Fibroblast of the aortic adventitia (primary cell): ENCODE data around the gene ATP9B. TPM values are rescaled to one million over a fixed set of nuclear protein-coding genes. Genes with fewer than 3 reads are reported as not detected.

Source experiments
- DNase-seq: peaks from one replicate; pipeline ENCODE4 v3.0.0-alpha.2; 2010; ENCODE audit warnings: low read depth
- H3K4me3 ChIP-seq: 2 replicates; pipeline ENCODE4 v1.5.1; 2011; ENCODE audit warnings: low read depth, mild to moderate bottlenecking, control low read depth, low read length, moderate library complexity
- CTCF ChIP-seq: IDR thresholded peaks from 2 replicates; pipeline ENCODE4 v1.5.1; 2011; ENCODE audit warnings: mild to moderate bottlenecking, low read length, control low read depth, inconsistent platforms; ENCODE audit not compliant: insufficient read depth
- total RNA-seq: library from RNA; depleted of rRNA; stranded (reverse); fragments of >200 nt; gene quantifications from 2 replicates; pipeline ENCODE4 v1.2.3, GENCODE V29; 2012; ENCODE audit warnings: low replicate concordance

ATP9B gene
- total RNA-seq, 1 donor, result 22.0 TPM

GRCh38 chr18:79405781-79406575 is 336.8 kb downstream of the ATP9B start:
- DNase-seq, result no peak
- no peak for TF ChIP-seq CTCF
- no peak overlapping the region for H3K4me3 ChIP-seq

GRCh38 chr18:79406708-79407107 is 337.5 kb downstream of the ATP9B start:
- no peak overlapping the region for H3K4me3 ChIP-seq
- DNase-seq, result no peak
- TF ChIP-seq CTCF, result no peak

GRCh38 chr18:79409313-79409712 is 340.1 kb downstream of the ATP9B start:
- no peak for DNase-seq
- no peak for TF ChIP-seq CTCF
- no peak overlapping the region for H3K4me3 ChIP-seq

GRCh38 chr18:79410171-79410641 is 341.0 kb downstream of the ATP9B start:
- no peak for DNase-seq
- no peak overlapping the region for H3K4me3 ChIP-seq
- TF ChIP-seq CTCF, result no peak

GRCh38 chr18:79410731-79411613 is 341.8 kb downstream of the ATP9B start:
- no peak for DNase-seq
- no peak overlapping the region for H3K4me3 ChIP-seq
- no peak for TF ChIP-seq CTCF

- DNase-seq, result no peak
- no peak for TF ChIP-seq CTCF
- H3K4me3 ChIP-seq, result no peak overlapping the region
Measured at GRCh38 chr18:79411614-79412526, 342.7 kb downstream of the ATP9B start.
